NOMO-1 (cell line): ENCODE results near the gene CACNA1F.
"Not testable (repeated sequence)": the region's sequence is repeated elsewhere in the genome, so short reads cannot be mapped to it uniquely, and the experiment has no call there.

Source experiments
- DNase-seq, 2 experiments: peaks; one replicate each; lab custom pipeline; 2025; ENCODE audit not compliant: unreplicated experiment in 2 of 2; lab: John Stamatoyannopoulos, UW

Gene CACNA1F

DNA sequence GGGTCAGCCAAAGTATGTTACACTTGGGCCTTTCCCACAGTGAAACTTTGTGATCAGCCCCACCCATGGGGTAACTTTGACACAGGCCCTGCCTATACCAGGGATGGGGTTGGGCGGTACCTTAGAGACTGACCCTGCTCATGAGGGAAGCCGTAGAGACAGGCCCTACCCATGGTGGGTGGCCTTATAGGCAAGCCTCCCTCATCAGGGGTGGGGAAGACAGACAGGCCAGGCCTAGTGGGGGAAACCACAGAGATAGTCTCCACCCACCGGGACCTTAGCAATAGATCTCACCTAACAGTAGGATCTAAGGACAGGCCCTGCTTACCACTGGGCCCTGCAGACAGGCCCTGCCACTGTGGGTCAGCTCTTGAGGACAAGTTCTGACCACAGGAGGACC, 54.6 kb downstream of the CACNA1F start:
- DNase-seq = no peak

DNA sequence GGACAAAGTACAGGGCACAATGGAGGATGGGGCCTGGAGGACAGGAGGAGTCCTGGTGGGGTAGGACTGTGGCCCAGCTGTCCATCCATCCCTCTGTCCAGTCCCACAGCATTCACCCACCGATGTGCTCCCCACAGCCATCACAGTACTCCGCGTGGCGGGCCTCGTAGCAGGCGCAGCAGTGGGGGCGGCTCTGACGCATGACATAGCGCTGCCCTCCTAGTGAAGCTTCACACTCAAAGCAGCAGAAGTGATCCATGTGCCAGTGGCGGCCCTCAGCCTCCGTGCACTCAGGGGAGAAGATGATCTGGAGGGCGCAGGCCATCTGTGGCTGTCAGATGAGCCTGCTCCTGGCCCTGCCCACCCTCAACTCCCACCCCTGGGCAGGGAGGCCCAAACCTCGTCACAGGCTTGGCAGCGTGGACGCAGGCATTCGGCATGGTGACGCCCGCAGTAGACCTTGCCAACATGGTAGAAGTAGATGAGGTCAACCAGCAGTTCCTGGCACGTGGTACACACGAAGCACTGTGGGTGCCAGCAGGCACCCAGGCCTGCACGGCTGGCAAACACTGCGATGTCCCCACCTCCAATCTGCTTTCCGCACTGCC, 55.2 kb downstream of the CACNA1F start:
- no peak for DNase-seq

DNA sequence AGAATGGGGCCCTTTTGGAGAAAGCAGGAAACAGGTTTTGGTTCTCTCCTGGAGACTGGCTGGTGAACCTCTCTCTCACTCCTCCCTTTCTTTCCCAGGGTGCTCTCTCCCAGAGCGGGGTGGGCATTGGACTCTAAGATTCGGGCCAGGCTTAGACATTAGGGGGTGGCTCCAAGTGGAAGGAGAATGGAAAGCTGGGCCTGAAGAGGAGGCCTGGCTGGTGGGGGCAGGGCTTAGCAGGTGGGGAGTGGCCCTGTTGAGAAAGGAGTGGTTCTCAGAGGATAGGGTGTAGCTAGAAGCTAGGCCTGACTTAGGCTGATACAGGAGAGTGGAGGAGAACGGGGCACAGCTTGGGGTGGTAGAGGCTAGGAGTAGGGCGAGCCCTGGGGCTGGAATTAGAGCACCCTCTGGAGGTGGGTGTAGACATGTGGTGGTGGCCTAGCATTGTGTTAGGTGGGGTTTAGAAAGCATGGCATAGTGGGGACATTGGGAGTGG, 55.8 kb downstream of the CACNA1F start:
- peak; percentile 47 to 70 for DNase-seq

DNA sequence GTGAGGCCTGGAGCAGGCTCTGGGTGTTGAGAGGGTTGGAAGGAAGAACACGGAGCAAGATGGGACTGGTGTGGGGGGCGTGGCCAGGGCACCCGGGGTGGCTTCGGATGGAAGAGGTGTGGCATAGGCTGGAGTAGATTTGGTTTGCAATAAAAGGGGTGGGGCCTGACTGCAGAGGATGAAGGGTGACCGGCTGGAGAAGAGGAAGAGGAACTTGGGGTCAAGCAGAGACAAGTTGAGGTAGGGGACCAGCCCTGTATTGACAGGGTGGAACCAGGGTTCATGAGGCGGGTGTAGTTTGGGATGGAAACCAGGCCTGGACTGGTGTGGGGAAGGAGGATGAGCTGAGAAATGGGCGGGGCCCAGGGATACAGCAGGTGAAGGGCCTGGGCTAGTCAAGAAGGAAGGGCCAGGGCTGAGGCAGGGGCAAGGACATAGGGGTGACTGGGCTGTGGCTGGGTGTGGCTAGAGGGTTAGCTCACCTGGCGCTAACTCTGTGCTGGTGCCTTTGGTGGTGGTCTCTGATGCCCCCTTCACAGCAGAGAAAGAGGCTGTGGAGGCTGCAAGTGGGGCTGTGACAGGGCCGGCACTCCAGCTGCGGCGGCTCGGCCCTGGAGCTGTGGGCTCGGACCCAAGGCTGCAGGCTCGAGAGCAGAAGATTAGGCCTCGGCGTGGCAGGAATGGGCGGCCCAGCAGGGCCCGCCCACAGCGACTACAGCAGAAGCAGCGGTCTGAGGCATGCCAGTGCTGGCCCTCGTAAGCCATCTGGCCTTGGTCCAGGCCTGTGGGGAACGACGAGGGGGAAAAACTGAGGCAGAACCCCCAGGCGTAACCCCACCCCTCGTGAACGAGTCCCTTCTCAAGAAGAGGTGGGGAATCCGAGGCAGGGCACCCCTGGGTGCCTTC, 56.5 kb downstream of the CACNA1F start:
- peak; percentile 69 to 82 for DNase-seq

DNA sequence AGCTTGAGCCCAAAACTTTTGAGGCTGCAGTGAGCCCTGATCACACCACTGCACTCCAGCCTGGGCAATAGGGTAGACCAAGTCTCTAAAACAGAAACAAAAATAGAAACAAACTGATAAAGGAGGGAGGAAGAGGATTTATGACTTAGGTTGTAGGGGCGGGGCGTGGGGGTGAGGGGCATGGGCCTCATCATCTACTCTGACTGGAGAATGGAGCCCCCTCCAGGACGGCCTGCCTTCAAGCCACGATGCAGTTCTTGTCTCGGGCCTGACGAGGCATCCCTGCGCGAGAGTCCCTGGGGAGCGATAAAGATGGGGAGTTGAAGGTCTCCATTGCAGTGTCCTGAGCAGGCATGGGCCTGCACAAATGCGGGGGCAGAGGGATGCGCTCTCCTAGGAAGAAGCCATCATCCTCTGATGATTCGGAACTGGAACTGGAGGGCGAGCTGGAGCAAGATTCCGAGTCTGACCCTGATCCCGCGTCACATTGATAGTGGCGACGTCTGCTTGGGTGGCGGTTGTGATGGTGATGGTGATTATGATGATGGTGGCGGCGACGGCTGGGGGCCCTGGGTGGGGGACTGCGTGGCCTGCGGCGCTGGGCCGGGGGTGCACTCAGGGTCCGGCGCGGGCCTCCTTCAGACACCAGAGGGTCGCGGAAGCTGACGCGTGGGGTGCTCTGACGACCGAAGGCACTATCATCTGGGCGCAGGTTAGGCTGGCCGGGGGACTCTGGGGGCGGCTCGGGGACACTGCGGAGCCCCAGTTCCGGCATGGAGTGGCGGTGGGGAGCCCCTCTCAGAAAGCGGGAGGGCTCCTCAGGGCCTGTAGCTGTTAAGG, 57.5 kb downstream of the CACNA1F start:
- DNase-seq = no peak

DNA sequence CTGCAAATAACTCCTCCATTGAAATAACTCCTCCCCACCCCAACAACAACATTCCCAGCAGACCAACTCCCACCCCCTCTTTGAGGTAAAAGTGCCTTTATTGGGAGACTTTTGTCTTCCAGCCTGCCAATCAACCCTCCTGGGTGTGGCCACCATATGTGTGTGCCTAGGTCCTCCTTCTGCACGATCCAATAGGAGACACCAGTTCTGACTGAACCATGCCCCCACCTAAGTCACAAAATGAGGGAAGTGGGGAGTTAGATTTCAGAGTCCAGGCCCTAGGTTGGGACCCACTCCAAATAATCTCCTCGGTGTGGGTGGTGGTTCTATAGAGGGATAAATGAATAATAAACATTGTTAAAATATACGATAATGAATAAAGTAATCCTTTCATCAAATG, 58.4 kb downstream of the CACNA1F start:
- no peak for DNase-seq

DNA sequence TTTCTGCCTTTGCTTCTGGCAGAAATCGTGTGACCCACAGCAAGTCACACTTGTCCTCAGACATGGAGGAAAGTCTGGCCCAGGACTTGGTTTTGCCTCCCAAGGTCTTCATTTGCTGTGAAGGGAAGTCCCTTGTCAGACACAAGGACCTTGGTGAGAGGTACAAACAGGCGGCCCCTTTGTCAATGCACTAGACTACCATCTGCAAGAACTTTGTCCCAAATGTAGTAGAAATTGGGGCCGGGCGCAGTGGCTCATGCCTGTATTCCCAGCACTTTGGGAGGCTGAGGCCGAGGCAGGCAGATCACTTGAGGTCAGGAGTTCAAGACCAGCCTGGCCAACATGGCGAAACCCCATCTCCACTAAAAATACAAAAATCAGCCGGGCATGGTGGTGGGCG, 59.6 kb downstream of the CACNA1F start:
- DNase-seq = not testable (repeated sequence)

DNA sequence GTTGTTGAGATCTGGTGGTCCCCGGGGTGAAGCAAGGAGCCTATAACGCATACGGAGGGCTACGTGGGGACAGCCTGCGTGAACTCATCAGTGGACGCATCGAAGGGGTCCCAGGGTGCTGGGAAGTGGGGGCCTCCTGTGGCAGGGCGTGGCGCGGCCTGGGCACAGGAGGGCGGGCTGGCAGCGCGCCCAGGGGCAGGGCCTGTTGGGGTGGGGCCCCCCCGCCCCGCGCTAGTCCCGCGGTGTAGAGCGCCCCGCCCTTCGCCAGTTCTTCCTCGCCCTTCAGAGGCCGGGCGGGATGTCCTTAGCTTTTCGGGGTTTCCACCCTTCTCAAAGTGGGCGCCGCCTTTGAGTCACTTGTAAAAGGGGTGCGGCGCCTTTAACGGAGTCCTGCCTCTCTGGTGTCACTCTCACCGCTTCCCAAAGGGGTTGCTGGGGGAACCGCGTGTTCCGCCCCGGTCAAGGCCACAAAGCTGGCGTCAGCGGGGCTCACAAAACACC, 60.8 kb downstream of the CACNA1F start:
- DNase-seq = peak; percentile 73 to 76

DNA sequence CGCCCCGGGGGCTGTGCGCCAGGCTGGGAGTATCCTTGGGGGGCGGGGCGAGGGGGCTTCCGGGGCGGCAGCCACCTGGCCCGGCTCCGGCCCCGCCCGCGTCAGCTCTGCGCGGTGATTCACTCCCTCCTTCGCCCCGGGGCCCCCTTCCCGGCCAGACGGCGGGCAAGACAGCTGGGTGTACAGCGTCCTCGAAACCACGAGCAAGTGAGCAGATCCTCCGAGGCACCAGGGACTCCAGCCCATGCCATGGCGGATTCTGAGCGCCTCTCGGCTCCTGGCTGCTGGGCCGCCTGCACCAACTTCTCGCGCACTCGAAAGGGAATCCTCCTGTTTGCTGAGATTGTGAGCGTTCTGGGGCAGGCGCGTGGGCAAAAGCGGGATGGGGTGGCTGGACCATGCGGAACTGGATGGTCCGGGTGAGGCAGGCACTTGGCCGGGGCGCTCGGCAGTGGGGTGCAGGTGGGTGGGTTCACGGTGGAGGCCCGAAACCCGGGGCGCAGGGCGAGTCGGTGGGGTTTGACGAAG, 61.3 kb downstream of the CACNA1F start, which contains the start of gene PLP2:
TSS of gene PLP2 (plus strand) at position 147 of the 528 bp plus-strand sequence. CDS start at position 250, 103 bp downstream.
- peak; percentile 36 to 41 for DNase-seq

DNA sequence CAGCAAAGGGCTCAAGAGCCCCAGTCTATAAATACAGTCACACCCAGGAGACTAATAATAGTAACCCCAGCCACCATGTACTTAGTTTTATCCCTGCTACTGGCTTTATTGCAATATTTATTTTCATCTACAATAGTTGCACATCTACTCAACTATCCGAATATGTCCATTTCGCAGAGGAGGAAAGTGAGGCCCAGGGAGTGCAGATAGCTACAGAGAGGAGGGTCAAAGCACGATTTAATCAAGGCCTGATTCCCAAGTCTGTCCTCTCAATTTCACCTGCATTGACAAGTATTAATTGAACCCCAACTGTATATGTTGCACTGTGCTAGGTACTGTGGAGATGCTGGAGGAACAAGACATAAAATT, 65.4 kb downstream of the CACNA1F start:
- DNase-seq = no peak

DNA sequence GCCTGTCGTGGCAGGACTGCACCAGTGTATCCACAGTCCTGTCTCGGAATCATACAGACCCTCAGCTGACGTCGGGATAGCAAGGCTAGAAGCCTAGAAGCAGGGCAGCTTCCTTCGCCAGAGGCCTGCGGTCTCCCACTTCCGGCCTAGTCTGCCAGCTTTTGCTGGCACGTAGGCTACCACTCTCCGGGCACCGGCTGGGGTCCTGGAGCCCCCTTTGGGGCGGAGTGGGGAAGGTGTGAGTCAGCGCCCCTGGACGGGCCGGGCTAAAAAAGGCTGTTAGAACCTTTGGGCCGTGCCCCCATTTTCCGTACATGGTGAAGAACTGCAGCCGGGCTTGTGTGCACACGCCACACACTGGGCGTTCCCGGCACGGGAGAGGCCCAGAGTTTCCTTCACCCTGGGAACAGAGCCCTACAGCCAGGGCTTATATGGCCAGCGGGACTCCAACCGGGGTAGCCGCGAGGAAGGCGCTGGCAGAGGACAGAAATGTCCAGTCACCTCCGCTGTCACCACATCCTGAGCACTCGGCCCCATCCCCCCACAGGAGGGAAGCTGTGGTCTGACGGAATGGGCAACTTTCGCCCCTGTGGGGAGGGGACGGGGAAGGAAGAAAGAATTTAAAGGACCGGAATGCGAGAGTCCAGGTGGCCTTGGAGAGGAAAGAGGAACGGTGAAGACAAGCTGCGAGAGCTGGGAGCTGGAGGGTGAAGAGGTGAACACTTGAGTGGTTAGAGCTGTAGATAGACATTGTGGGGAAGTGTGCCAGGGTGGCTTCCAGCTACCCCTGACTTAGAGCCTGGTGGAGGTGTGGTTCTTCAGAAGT, 66.0 kb downstream of the CACNA1F start:
- peak; percentile 78 to 90 for DNase-seq

DNA sequence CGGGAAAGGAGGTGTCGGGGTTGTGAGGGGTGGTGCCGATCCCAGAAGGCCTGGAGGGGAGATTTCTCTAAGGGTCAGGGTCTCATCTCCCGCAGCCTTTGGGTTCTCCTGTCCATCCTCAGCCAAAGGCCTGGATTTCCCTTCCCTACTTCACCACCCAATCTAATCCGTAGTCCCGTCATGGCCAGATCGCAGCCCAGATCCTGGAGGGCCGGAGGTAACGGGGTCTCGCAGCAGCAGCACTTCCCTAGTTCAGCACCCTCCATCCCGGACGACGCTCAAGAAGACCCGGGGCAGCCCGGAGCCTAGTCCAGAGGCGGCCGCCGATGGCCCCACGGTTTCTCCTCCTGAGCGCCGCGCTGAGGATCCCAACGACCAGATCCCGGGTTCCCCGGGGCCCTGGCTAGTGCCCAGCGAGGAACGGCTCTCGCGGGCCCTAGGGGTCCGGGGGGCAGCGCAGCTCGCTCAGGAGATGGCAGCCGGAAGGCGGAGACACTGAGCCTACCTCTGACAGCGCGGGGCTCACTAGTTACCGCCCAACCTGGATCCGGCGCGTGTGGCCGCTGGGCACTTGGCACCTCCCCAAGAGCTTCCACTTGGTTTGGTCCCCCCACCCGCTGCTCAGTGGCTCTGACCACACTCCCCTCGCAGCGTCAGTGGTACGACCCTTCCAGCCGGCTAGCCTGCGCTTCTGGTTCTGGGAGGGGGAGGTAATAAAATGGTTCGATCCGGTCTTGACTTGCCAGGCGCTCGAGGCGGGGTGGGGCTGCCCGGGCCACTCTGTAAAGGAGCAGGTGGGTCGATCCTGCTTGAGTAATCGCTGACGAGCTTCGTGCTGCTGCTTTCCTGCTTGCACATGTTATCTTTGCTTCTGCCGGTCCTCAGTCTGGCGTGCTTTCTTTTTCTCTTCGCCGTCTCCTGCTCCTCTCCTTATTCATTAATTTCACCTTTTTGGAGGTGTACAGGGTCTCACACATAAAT, 66.9 kb downstream of the CACNA1F start:
- DNase-seq = peak; percentile 86 to 92

DNA sequence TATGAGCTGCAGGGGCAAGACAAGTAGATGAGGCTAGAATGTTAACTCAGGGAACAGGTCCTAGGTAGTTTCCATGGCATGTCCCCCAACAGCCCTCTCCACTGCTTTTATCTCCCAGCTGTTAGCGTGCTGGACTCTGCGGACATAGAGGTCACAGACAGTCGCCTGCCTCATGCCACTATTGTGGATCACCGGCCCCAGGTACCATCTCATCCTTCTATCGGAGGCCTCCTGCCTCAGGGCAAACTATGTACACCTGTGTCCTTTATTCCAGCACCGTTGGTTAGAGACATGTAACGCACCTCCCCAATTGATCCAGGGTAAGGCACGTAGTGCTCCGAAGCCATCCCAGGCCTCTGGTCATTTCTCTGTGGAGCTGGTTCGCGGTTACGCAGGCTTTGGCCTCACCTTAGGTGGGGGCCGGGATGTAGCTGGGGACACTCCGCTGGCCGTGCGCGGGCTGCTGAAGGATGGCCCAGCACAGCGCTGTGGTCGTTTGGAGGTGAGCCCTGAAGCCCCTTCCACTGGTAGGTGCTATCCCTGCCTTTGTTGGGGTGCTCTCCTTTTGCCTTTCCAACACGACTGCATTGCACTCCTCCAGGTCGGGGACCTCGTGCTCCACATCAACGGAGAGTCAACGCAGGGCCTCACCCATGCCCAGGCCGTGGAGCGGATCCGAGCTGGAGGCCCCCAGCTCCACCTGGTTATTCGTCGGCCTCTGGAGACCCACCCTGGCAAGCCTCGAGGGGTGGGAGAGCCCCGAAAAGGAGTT, 68.4 kb downstream of the CACNA1F start:
- no peak for DNase-seq

DNA sequence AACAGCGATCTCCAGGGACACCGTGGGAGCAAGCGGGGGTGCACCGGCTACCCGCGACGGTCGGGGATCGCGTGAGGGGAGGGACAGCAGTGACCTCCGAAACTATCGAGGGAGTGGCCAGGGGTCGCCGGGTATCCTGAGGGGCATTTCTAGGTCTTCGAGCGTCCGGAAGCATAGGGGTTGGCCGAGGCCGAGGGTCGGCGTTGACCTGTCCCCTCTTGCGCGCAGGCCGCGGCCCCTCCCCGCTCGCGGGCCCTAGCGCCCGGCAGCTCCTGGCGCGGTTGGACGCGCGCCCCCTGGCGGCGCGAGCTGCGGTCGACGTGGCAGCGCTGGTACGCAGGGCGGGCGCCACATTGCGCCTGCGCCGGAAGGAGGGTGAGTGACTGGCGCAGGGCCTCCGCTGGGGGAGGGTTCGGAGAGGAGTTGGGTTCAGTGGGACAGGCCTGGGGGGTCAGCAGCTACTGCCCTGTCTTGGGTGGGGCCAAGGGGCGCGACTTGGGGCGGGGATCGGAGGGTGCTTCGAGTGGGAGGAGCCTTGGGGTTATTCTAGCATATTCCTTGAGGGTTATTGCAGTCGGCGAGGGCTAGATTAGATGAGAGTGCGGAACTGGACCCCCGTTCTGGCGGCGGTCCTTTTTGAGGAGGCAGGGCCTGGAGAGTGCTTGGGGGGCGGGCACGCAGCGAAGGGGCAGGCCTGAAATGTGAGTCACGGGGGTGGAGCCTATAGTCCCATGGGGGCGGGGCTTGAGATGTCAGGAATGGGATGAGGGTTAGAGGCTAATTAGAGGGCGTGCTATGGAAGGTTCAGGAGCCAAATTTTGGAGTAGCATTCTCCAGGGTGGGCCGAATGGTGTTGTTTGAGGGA, 69.4 kb downstream of the CACNA1F start:
- peak; percentile 74 to 78 for DNase-seq

DNA sequence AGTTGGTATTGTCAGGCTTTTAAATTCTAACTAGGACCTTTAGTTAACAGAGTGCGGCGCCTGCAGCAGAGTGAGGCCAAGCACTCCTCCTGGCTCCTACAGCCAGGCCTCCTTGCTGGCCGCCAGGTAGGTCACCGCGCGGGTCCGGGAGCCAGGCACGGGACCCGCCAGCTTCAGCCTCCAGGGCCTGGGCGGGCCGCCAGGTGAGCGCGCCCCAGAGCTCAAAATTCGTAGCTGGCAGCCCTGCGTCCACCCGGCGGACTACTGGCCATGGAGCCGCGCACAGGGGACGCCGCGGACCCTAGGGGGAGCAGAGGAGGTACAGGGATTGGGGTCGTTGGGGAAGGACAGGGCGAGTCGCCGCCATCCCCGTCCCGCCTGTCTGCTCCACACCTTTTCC, 70.5 kb downstream of the CACNA1F start, which contains the start of gene MAGIX:
TSS of gene MAGIX (plus strand) at position 139 of the 400 bp plus-strand sequence. CDS start at position 271, 132 bp downstream.
- no peak for DNase-seq

DNA sequence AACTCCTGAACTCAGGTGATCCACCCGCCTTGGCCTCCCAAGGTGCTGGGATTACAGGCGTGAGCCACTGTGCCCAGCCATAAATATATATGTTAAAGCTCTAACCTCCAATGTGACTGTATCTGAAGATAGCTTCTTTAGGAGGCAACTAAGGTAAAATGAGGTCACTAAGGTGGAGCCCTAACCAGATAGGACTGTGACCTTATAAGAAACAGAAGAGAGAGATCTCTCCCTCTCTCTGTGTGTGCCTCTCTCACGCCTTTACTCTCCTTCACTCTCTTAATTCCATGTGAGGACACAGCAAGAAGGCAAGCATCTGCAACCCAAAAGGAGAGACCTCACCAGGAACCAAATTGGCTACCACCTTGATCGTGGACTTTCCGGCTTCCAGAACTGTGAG, 71.5 kb downstream of the CACNA1F start:
- no peak for DNase-seq

DNA sequence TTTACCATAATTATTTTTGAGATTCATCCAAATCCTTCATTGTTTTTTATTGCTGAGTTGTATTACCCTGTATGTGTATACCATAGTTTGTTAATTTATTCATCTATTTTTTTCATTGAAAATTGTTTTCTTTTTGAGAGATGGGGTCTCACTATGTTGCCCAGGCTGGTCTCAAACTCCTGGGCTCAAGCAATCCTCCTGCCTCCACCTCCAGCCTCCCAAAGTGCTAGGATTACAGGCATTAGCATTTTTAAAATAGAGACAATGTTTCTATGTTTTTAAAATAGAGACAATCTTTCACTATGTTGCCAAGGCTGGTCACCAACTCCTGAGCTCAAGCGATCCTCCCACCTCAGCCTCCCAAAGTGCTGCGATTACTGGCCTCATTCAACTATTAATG, 72.2 kb downstream of the CACNA1F start:
- DNase-seq = no peak
